ENCODE measurements around the gene MLH3. TPM values are rescaled to one million over a fixed set of nuclear protein-coding genes. Genes with fewer than 3 reads are reported as not detected.

The MLH3 gene
- total and polyA plus RNA-seq, 10 of the 15 experiments (the other 5 are each of a cell fraction or from before 2014, with no cell fraction given) = 12.6 to 31.2 (median 19.6) TPM

- FAIRE-seq = no peak
- no peak for TF ChIP-seq STAT3 (IDR thresholded peaks at IDR 0.05; ENCODE audit: low read depth, low read length)
- TF ChIP-seq NFIC (IDR thresholded peaks at IDR 0.05; ENCODE audit: low read depth, low read length) = no peak
- TF ChIP-seq EZH2 (IDR thresholded peaks at IDR 0.05; ENCODE audit: borderline replicate concordance, control insufficient read depth, low read depth, low read length) = no peak
- no peak for TF ChIP-seq ATF7 (IDR thresholded peaks at IDR 0.05; ENCODE audit: low read depth)
- SMC1A ChIA-PET (ENCODE audit: uncharacterized antibody, unreplicated experiment) = interaction anchor here (1.0 to 1.1 kb wide), 2 partner anchors 9 to 15 kb away, joined by 3 to 4 read pairs; no protein-coding TSS in a partner anchor
- no peaks in the 10 kb centered on the region for H3K9me3 ChIP-seq (replicated peaks; ENCODE audit: control insufficient read depth, insufficient read depth, low read length)
- BruUV-seq (replicated peaks) = no TSS peak
- H2AFZ ChIP-seq (ENCODE audit: control insufficient read depth, low read depth, low read length) = no peak overlapping the region
- H3K9ac ChIP-seq (ENCODE audit: control insufficient read depth, insufficient read depth, low read length) = no peak overlapping the region
- POLR2A ChIA-PET = no interaction called here
- H3K27ac ChIP-seq (ENCODE audit: control insufficient read depth, insufficient read depth) = no peak overlapping the region
- no peak for DNase-seq (ENCODE audit: low read depth, low spot score)
- no peak overlapping the region for H3K4me3 ChIP-seq
- H3K4me1 ChIP-seq (ENCODE audit: control insufficient read depth, insufficient read depth, low read length) = no peaks in the 10 kb centered on the region
- in situ Hi-C loops (cut with MboI) (no loop called here), intact Hi-C loops (cut with micrococcal nuclease; ENCODE audit: unreplicated experiment) (no loop called here)
- H3K4me2 ChIP-seq (ENCODE audit: control insufficient read depth, insufficient read depth) = no peak overlapping the region
- H3K79me2 ChIP-seq (ENCODE audit: control insufficient read depth, insufficient read depth, low read length) = no peaks in the 10 kb centered on the region
- CTCF ChIA-PET = interaction anchor here (1.2 to 2.6 kb wide), 3 partner anchors 10 to 217 kb away, joined by 4 to 11 read pairs (median 7); no protein-coding TSS in a partner anchor
- H4K20me1 ChIP-seq (ENCODE audit: control insufficient read depth, insufficient read depth) = no peaks in the 10 kb centered on the region
- H3K27me3 ChIP-seq (replicated peaks in 1 of 2; ENCODE audit: control insufficient read depth in 2 of 2, insufficient read depth in 2 of 2, low read length in 1 of 2) = no peaks in the 10 kb centered on the region
- ATAC-seq = no peak
- H3K36me3 ChIP-seq (ENCODE audit: control insufficient read depth in 2 of 2, insufficient read depth in 2 of 2, low read length in 1 of 2) = peaks cover 0 to 7% of the 10 kb centered on the region in 2 experiments; a peak in 3 of 4 replicates
- RAD21 ChIA-PET (ENCODE audit: unreplicated experiment) = no interaction called here
Observed at GRCh38 chr14:75077794-75078193, 26.5 kb upstream of the MLH3 start.

GRCh38 chr14:75070383-75070782 is 19.1 kb upstream of the MLH3 start:
- no peaks in the 10 kb centered on the region for H3K27me3 ChIP-seq (replicated peaks in 1 of 2; ENCODE audit: control insufficient read depth in 2 of 2, insufficient read depth in 2 of 2, low read length in 1 of 2)
- CTCF ChIA-PET = interaction anchor here (1.2 to 1.6 kb wide), 2 partner anchors 125 to 371 kb away, joined by 3 to 6 read pairs; no protein-coding TSS in a partner anchor
- no peaks in the 10 kb centered on the region for H3K9me3 ChIP-seq (replicated peaks; ENCODE audit: control insufficient read depth, insufficient read depth, low read length)
- no peak overlapping the region for H3K4me2 ChIP-seq (ENCODE audit: control insufficient read depth, insufficient read depth)
- FAIRE-seq (no peak), DNase-seq (ENCODE audit: low read depth, low spot score) (no peak), ATAC-seq (no peak)
- peaks cover 7% of the 10 kb centered on the region for H3K79me2 ChIP-seq (ENCODE audit: control insufficient read depth, insufficient read depth, low read length)
- peaks cover 8% of the 10 kb centered on the region for H3K4me1 ChIP-seq (ENCODE audit: control insufficient read depth, insufficient read depth, low read length)
- H3K36me3 ChIP-seq (ENCODE audit: control insufficient read depth in 2 of 2, insufficient read depth in 2 of 2, low read length in 1 of 2) = no peaks in the 10 kb centered on the region
- BruUV-seq (replicated peaks) = no TSS peak
- no peak overlapping the region for H3K4me3 ChIP-seq
- H4K20me1 ChIP-seq (ENCODE audit: control insufficient read depth, insufficient read depth) = no peaks in the 10 kb centered on the region
- SMC1A ChIA-PET (ENCODE audit: uncharacterized antibody, unreplicated experiment) = interaction anchor here (0.8 to 1.4 kb wide), 2 partner anchors 108 to 129 kb away, joined by 3 read pairs; no protein-coding TSS in a partner anchor
- no peak overlapping the region for H3K27ac ChIP-seq (ENCODE audit: control insufficient read depth, insufficient read depth)
- intact Hi-C loops (cut with micrococcal nuclease; ENCODE audit: unreplicated experiment) = no loop called here
- in situ Hi-C loops (cut with MboI) = no loop called here
- no peak overlapping the region for H3K9ac ChIP-seq (ENCODE audit: control insufficient read depth, insufficient read depth, low read length)
- RAD21 ChIA-PET (ENCODE audit: unreplicated experiment) = no interaction called here
- no peak overlapping the region for H2AFZ ChIP-seq (ENCODE audit: control insufficient read depth, low read depth, low read length)
- POLR2A ChIA-PET = interaction anchor here (1.0 to 1.1 kb wide), 2 partner anchors 29 to 106 kb away, joined by 3 read pairs; no protein-coding TSS in a partner anchor
- 84% methylated on average over 9 of the region's 9 CpGs for WGBS (ENCODE audit: insufficient coverage, insufficient replicate concordance, low lambda C conversion rate, missing lambda C conversion rate)
- TF ChIP-seq CBX3 (IDR thresholded peaks at IDR 0.05; ENCODE audit: borderline replicate concordance, low read depth) (no peak), EP300 (IDR thresholded peaks at IDR 0.05; ENCODE audit: borderline replicate concordance in 1 of 2, control insufficient read depth in 1 of 2, low read depth in 2 of 2, low read length in 2 of 2) (no peak), PML (IDR thresholded peaks at IDR 0.05; ENCODE audit: low read length) (no peak), BCL11A (IDR thresholded peaks at IDR 0.05; ENCODE audit: low read depth, low read length) (no peak)
- TF ChIP-seq, protein P1, sequence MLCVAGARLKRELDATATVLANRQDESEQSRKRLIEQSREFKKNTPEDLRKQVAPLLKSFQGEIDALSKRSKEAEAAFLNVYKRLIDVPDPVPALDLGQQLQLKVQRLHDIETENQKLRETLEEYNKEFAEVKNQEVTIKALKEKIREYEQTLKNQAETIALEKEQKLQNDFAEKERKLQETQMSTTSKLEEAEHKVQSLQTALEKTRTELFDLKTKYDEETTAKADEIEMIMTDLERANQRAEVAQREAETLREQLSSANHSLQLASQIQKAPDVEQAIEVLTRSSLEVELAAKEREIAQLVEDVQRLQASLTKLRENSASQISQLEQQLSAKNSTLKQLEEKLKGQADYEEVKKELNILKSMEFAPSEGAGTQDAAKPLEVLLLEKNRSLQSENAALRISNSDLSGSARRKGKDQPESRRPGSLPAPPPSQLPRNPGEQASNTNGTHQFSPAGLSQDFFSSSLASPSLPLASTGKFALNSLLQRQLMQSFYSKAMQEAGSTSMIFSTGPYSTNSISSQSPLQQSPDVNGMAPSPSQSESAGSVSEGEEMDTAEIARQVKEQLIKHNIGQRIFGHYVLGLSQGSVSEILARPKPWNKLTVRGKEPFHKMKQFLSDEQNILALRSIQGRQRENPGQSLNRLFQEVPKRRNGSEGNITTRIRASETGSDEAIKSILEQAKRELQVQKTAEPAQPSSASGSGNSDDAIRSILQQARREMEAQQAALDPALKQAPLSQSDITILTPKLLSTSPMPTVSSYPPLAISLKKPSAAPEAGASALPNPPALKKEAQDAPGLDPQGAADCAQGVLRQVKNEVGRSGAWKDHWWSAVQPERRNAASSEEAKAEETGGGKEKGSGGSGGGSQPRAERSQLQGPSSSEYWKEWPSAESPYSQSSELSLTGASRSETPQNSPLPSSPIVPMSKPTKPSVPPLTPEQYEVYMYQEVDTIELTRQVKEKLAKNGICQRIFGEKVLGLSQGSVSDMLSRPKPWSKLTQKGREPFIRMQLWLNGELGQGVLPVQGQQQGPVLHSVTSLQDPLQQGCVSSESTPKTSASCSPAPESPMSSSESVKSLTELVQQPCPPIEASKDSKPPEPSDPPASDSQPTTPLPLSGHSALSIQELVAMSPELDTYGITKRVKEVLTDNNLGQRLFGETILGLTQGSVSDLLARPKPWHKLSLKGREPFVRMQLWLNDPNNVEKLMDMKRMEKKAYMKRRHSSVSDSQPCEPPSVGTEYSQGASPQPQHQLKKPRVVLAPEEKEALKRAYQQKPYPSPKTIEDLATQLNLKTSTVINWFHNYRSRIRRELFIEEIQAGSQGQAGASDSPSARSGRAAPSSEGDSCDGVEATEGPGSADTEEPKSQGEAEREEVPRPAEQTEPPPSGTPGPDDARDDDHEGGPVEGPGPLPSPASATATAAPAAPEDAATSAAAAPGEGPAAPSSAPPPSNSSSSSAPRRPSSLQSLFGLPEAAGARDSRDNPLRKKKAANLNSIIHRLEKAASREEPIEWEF (IDR thresholded peaks at IDR 0.05; ENCODE audit: insufficient replicate concordance, low read depth, low read length) = no peak
